PC-9 (cell line): ENCODE data around the gene FADS6. TPM values are rescaled to one million over a fixed set of nuclear protein-coding genes. Genes with fewer than 3 reads are reported as not detected.

Source experiments
- Bru-seq: library from RNA; stranded (reverse); fragments of 400-500 nt; gene quantifications from one replicate; lab custom pipeline; 2021; lab: Mats Ljungman, UMichigan
- BruChase-seq, 2 experiments: library from RNA; stranded (reverse); fragments of 400-500 nt; gene quantifications; one replicate each; lab custom pipeline; 2021; lab: Mats Ljungman, UMichigan
- BruUV-seq: library from RNA; stranded (reverse); fragments of 400-500 nt; replicated peaks from 2 replicates; lab custom pipeline; 2021; lab: Mats Ljungman, UMichigan
- CTCF ChIA-PET: fragments of 300-600 bp; sonication (Branson Sonifier 250); formaldehyde crosslinking; loops from one replicate; lab custom pipeline; 2022; ENCODE audit warnings: antibody characterized with exemption; lab: Charles Lee
- POLR2A ChIA-PET: fragments of 300-600 bp; sonication (Branson Sonifier 250); formaldehyde crosslinking; loops from one replicate; lab custom pipeline; 2022; ENCODE audit warnings: antibody characterized with exemption; ENCODE audit not compliant: unreplicated experiment; lab: Charles Lee
- DNase-seq, 2 experiments: peaks; one replicate each; pipeline versions ENCODE4 v3.0.0 to v3.0.0-alpha.2; 2015 to 2022; ENCODE audit warnings: mixed read lengths in 1 of 2
- H2AFZ ChIP-seq: fragments of 200-600 bp; sonication (generic); 2 replicates; pipeline ENCODE4 v1.8.1; 2017; ENCODE audit warnings: antibody characterized with exemption
- H3F3A ChIP-seq: fragments of 200-600 bp; sonication (generic); 2 replicates; pipeline ENCODE4 v1.8.1; 2017; ENCODE audit warnings: antibody characterized with exemption, mild to moderate bottlenecking, low read depth; ENCODE audit not compliant: insufficient read depth
- H3K27ac ChIP-seq: fragments of 200-600 bp; sonication (generic); 2 replicates; pipeline ENCODE4 v1.6.1; 2016; ENCODE audit warnings: mixed run types
- H3K27me3 ChIP-seq: fragments of 200-600 bp; sonication (generic); 2 replicates; pipeline ENCODE4 v1.6.1; 2016; ENCODE audit warnings: low read depth, mixed run types; ENCODE audit not compliant: insufficient read depth
- H3K36me3 ChIP-seq: fragments of 200-600 bp; sonication (generic); 2 replicates; pipeline ENCODE4 v1.6.1; 2016; ENCODE audit warnings: low read depth, mixed run types
- H3K4me1 ChIP-seq: fragments of 200-600 bp; sonication (generic); replicated peaks from 2 replicates; pipeline ENCODE4 v1.6.1; 2016; ENCODE audit warnings: mixed run types; ENCODE audit not compliant: insufficient read depth
- H3K4me2 ChIP-seq: fragments of 200-600 bp; sonication (generic); 2 replicates; pipeline ENCODE4 v1.6.1; 2017; ENCODE audit warnings: mixed run types
- H3K4me3 ChIP-seq: fragments of 200-600 bp; sonication (generic); 2 replicates; pipeline ENCODE4 v1.6.1; 2016; ENCODE audit warnings: mixed run types
- H3K79me2 ChIP-seq: fragments of 200-600 bp; sonication (generic); 2 replicates; pipeline ENCODE4 v1.6.1; 2017; ENCODE audit warnings: low read depth, mixed run types
- H3K9me2 ChIP-seq: fragments of 200-600 bp; sonication (generic); 2 replicates; pipeline ENCODE4 v1.8.1; 2017; ENCODE audit warnings: mild to moderate bottlenecking; ENCODE audit not compliant: insufficient read depth
- H3K9me3 ChIP-seq: fragments of 200-600 bp; sonication (generic); 2 replicates; pipeline ENCODE4 v1.8.1; 2016; ENCODE audit warnings: low read depth; ENCODE audit not compliant: insufficient read depth
- H4K20me1 ChIP-seq: fragments of 200-600 bp; sonication (generic); 2 replicates; pipeline ENCODE4 v1.8.1; 2017; ENCODE audit not compliant: insufficient read depth
- CTCF ChIP-seq: fragments of 200-600 bp; sonication (generic); conservative IDR thresholded peaks from 2 replicates; pipeline ENCODE4 v1.6.1; 2017; ENCODE audit warnings: mixed run types, antibody characterized with exemption, mild to moderate bottlenecking, moderate library complexity
- EZH2 ChIP-seq: fragments of 200-600 bp; sonication (generic); IDR thresholded peaks from 2 replicates; pipeline ENCODE4 v1.8.0; 2017; ENCODE audit warnings: antibody characterized with exemption, low read depth
- intact Hi-C: fragments of 100-400 bp; cut with micrococcal nuclease; formaldehyde crosslinking; loops from one replicate; pipeline ENCODE4 v1.10.0; 2022; ENCODE audit not compliant: unreplicated experiment
- long read RNA-seq: library from polyadenylated mRNA; stranded (forward); transcript quantifications from one replicate; pipeline ENCODE4 v2.0.0, GENCODE V29; 2022
- total RNA-seq: library from RNA; stranded (reverse); gene quantifications from 2 replicates; pipeline ENCODE4 v1.2.3, GENCODE V29; 2021

FADS6 gene, protein sequence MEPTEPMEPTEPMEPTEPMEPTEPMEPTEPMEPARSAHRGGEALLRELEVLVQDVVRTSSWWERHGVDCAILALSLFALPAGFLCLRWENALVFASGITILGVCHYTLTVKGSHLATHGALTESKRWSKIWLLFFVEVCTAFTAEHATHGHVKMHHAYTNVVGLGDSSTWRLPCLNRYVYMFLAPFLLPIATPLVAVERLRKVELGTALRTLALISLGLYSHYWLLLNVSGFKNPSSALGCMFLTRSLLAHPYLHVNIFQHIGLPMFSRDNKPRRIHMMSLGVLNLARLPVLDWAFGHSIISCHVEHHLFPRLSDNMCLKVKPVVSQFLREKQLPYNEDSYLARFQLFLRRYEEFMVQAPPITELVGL
- not detected in 2 replicates for total RNA-seq
- percentile 5 among the genes with signal in this experiment for Bru-seq, nascent RNA
- percentile 3 among the genes with signal in this experiment for BruChase-seq, experiment 1, labeled RNA remaining after a 2-hour chase
- percentile 3 among the genes with signal in this experiment for BruChase-seq, experiment 2, labeled RNA remaining after a 6-hour chase
- long read RNA-seq = 0 reads

DNA sequence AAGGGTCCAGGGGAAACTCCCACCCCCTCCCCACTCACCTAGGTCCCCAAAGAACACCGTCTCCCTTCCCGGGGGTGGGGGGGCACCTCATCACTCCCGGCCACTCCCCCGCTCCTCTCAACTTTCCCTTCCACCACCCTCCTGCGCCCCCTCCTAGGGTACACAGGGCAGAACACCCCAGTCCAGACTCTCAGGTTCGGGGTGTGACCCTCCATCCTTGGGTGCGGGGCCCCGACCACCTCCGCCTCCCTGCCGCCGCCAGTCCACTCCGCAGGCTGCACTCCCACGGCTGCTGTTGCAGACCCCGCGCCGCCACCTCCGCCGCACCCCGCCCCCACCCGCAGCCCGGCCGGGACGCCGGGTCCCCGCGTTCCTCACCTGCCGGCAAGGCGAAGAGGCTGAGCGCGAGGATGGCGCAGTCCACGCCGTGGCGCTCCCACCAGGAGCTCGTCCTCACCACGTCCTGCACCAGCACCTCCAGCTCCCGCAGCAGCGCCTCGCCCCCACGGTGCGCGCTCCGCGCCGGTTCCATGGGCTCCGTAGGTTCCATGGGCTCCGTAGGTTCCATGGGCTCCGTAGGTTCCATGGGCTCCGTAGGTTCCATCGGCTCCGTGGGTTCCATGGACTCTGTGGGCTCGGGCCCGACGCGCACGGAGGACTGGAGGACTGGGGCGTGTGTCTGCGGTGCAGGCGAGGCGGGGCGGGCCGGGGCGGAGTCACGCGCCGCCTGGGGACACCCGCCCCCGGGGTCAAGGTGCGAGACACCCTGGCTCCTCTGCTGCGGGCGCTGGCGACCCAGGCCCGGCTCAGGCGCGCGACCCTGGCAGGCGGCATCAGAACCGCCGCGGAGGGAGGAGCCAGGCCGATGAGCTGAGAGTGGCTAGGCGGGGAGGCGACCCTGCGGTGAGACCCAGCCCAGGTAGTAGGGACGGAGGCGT lies at the start of gene FADS6:
FADS6 (minus strand) TSS at position 660 of the 938 bp plus-strand sequence; CDS start at position 622, 38 bp downstream.
- no peak for DNase-seq
- H3K4me2 ChIP-seq = no peak within 1 kb of the TSS
- H3K4me3 ChIP-seq = no peak within 1 kb of the TSS
- no peaks in the 10 kb centered on the region for H4K20me1 ChIP-seq
- H3K79me2 ChIP-seq = no peaks in the 10 kb centered on the region
- TF ChIP-seq CTCF (no peak), EZH2 (no peak)
- no peaks in the 10 kb centered on the region for H3F3A ChIP-seq
- ChIA-PET CTCF (no interaction called here), POLR2A (no interaction called here)
- no peaks in the 10 kb centered on the region for H3K4me1 ChIP-seq
- H3K9me2 ChIP-seq = no peaks in the 10 kb centered on the region
- no TSS peak for BruUV-seq
- no peak within 1 kb of the TSS for H3K27ac ChIP-seq
- H2AFZ ChIP-seq = no peak within 1 kb of the TSS
- no peaks in the 10 kb centered on the region for H3K9me3 ChIP-seq
- intact Hi-C loops = no loop called here
- peaks cover 45% of the 10 kb centered on the region for H3K27me3 ChIP-seq
- H3K36me3 ChIP-seq = no peaks in the 10 kb centered on the region

GRCh38 chr17:74941128-74941725 lies 47.8 kb upstream of the FADS6 start:
- Histone ChIP-seq H3K4me3 (no peak overlapping the region), H3K9me2 (no peaks in the 10 kb centered on the region), H3K36me3 (no peaks in the 10 kb centered on the region), H3K4me1 (peaks cover 24% of the 10 kb centered on the region), H3K27me3 (peaks cover 21% of the 10 kb centered on the region), H4K20me1 (no peaks in the 10 kb centered on the region), H3F3A (peaks cover 19% of the 10 kb centered on the region; the same call in 1 of the 2 replicates), H2AFZ (no peak overlapping the region), H3K79me2 (no peaks in the 10 kb centered on the region), H3K9me3 (no peaks in the 10 kb centered on the region), H3K4me2 (no peak overlapping the region), H3K27ac (no peak overlapping the region)
- ChIA-PET POLR2A (no interaction called here), CTCF (no interaction called here)
- TF ChIP-seq EZH2 (no peak), CTCF (no peak)
- no peak for DNase-seq
- no TSS peak for BruUV-seq
- intact Hi-C loops = no loop called here

GRCh38 chr17:74939534-74939933 lies 46.1 kb upstream of the FADS6 start:
- DNase-seq = no peak
- no peak overlapping the region for H3K27ac ChIP-seq
- peaks cover 14% of the 10 kb centered on the region for H3K4me1 ChIP-seq
- H3F3A ChIP-seq = peaks cover 13% of the 10 kb centered on the region; the same call in 1 of the 2 replicates
- no peaks in the 10 kb centered on the region for H3K9me3 ChIP-seq
- H3K79me2 ChIP-seq = no peaks in the 10 kb centered on the region
- CTCF ChIA-PET = no interaction called here
- H3K4me2 ChIP-seq = no peak overlapping the region
- intact Hi-C loops = no loop called here
- TF ChIP-seq EZH2 (no peak), CTCF (no peak)
- no TSS peak for BruUV-seq
- H3K4me3 ChIP-seq = no peak overlapping the region
- no peak overlapping the region for H2AFZ ChIP-seq
- no peaks in the 10 kb centered on the region for H4K20me1 ChIP-seq
- no peaks in the 10 kb centered on the region for H3K9me2 ChIP-seq
- H3K36me3 ChIP-seq = no peaks in the 10 kb centered on the region
- peaks cover 36% of the 10 kb centered on the region for H3K27me3 ChIP-seq
- POLR2A ChIA-PET = no interaction called here
